GM18508 (cell line): Measurements from ENCODE around the gene PRSS36.
"Not testable (repeated sequence)": the region's sequence is repeated elsewhere in the genome, so short reads cannot be mapped to it uniquely, and the experiment has no call there.

Source experiments
- ATAC-seq: cut with Tn5 transposase; IDR thresholded peaks from one replicate; pipeline ENCODE4 v1.9.1; 2021; ENCODE audit warnings: moderate number of reproducible peaks; ENCODE audit not compliant: insufficient read depth, unreplicated experiment

The PRSS36 gene

GRCh38 chr16:31143011-31143693 lies 6.7 kb downstream of the PRSS36 start:
- no peak for ATAC-seq

GRCh38 chr16:31142109-31143010 lies 7.5 kb downstream of the PRSS36 start:
- peak; percentile 58 for ATAC-seq

DNA sequence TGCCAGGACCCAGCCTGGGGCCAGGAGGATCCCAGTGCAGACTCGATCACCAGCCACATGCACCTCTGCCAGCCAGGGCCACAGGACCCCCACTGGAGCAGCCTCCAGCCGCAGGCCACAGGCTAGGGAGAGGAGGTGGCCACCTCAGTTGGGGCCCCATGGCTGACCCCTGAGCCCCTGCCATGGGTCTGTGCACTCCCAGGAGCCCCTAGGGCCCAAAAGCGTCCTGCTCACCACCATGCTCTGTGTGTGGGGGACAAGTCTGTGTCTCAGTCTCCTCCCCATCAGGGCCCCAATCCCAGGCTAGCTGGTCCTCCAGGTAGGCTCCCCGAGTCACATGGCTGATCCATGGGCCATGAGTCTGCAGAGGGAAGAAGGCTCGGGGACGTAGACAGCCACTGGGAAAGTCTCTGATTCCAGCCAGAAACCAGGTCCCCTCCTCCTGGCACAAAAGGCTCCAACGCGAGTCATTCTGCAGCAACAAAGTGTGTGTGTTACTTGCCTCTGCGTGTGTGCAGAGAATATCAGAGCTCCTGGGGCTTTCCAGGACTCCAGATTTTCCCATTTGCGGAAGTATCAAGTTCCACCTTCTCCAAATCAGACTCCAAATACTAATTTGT lies 8.3 kb downstream of the PRSS36 start:
- no peak for ATAC-seq

GRCh38 chr16:31141071-31141469 lies 8.8 kb downstream of the PRSS36 start:
- ATAC-seq: not testable (repeated sequence)

DNA sequence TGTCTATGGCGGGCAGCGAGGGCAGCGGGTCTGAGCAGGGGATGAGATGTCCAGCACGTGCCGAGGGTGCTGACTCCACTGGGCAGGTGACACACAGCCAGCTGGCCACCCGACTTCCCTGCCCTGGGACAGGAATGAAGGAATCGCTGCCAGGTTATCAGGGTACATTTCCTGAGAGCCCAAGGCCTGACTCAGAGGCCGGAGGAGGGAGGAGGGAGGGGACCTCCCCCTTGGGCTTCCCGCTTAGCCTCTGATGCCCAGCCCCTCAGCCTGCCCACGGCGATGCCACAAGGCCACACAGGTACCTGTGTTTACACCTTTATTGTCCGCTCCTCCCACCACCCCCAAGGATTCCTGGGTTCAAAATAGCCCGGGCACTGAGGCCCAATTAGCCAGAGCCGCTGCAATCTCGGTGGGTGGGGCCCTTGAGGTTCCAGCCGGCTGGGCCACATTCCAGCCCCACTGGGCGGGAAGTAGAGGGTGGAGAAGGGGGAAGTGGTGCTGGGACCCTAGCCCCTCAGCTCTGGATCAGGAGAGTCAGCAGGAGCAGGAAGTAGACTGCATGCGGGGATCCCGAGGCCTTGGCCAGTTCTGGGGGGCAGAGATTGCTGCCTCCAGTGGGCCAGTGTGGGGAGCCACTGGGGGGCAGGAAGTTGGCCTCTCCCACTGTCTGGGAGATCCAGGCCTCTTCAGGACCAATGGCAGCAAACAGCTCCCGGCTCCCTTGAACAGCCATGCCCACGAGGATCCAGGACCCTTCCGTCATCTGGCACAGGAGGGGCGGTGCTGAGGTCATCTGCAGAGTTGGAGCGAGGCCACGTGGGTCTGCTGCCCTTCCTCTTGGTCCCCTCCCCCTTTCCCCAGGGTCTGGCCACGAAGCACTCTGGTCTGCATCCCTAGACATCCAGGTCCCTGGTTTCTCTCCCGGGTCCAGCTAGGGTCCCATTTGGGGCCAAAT lies 11.0 kb downstream of the PRSS36 start:
- no peak for ATAC-seq

GRCh38 chr16:31136822-31137499 lies 12.9 kb downstream of the PRSS36 start:
- not testable (repeated sequence) for ATAC-seq

- ATAC-seq: no peak
Measured at GRCh38 chr16:31136287-31136662, 13.6 kb downstream of the PRSS36 start.

GRCh38 chr16:31135535-31136286 lies 14.2 kb downstream of the PRSS36 start, which contains the start of gene PRSS8:
Gene PRSS8, minus strand, starts transcription at chr16:31135727. Its CDS starts 229 bp downstream, at chr16:31135498.
- ATAC-seq: no peak

DNA sequence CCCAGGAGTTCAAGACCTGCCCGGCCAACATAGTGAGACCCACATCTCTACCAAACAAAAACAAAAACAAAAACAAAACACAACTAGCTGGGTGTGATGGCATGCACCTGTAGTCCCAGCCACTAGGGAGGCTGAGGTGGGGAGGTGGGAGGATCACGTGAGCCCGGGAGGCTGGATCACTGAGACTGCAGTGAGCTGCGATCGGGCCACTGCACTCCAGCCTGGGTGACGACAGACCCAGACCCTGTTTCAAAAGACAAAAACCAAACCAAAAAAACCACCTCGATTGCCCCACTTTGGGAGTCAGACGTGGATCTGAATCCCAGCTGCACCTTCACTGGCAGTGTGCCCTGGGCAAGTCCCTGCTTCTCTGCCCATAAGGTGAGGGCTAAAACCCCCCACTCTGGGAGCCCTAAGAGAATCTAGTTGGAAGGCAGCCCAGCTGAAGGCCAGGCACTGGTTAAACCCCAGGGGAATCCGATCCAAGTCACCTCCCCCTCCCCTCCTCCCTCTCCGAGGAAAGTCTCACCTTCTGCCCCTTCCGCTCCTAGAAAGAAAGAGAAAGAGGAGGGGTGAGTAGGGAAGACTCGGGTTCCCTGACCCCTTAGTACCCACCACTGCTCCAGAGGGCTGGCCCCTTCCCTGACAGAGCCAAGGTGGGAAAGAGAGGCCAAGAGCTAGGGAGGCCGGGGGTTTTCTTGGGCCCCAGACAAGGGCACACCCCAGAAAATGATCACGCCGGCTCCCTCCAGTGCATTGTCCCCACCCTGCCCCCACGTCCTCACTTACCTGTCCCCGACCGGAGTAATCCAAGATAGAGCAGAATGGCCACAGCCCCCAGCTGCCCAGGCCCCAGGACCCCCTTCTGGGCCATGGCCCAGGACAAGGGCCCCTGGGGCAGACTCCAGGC lies 15.0 kb downstream of the PRSS36 start:
- no peak for ATAC-seq

DNA sequence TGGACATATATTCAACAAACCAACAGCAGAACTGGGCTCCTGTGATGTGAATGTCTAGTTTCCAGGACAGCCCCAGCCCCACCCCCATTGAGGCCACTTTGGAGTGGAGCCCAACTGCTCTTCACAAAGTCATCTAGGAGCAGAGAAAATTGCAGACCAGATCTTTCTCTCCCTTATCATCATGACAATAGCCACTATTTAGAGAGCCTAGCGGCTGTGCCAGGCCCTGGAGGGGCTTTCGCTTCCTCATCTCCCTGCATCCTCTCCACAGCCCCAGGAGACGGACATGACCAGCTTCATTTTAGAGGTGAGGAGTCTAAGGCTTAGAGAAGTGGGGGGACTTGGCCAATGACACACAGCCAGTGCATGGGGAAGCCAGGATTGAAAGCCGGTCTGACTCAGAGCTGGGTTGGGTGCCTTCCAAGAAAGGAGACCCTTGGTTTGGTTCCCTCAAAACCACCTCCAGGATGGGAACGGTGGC lies 15.7 kb downstream of the PRSS36 start:
- no peak for ATAC-seq

DNA sequence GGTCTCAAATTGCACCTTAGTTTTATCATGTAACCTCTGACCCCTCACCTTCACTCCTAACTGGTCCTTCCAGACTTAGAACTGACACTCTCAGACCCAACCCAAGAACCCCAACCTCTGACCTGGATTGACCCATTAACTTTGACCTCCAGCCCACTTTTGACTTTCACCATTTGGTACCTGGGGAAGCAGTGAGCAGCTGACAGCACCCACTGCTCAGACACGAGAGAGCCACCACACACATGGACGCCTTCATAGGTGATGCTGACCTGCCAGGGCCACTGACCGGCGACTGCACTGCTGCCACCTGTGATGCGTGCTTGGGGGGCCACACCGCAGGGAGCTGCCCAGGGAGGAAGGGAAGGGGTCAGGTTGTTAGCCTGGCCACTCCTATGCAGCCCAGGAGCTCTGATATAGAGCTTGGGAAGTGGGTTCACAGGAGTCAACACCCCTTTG lies 16.8 kb downstream of the PRSS36 start:
- ATAC-seq: no peak

DNA sequence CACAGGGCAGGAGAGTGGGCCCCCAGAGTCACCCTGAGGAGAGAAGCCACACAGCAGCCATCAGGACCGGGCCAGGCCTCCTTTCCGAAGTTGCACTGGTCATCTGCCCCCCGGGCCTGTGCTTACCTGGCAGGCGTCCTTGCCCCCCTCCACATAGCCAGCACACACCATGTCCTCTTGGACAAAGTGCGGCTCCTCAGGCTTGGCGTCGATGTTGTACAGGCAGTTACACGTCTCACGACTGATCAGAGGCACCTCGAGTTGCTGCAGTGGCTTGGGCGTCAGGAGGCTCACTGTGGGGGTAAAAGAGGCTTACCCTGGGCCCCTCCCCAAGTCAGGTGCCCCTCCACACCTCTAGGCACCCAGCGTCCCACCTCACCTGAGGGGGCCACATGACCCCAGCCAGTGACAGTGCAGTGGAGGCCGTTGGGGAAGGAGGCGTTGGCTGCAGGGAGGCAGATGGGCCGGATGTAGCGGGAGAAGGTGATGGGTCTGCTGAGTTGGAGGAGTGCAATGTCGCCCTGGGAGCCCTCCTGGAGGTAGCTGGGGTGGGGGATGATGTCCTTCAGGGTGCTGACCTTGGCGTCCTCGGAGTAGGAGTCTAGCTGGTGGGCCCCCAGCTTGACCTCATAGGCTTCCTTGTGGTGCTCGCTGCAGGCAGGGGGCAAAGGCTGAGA lies 17.4 kb downstream of the PRSS36 start:
- ATAC-seq: no peak

DNA sequence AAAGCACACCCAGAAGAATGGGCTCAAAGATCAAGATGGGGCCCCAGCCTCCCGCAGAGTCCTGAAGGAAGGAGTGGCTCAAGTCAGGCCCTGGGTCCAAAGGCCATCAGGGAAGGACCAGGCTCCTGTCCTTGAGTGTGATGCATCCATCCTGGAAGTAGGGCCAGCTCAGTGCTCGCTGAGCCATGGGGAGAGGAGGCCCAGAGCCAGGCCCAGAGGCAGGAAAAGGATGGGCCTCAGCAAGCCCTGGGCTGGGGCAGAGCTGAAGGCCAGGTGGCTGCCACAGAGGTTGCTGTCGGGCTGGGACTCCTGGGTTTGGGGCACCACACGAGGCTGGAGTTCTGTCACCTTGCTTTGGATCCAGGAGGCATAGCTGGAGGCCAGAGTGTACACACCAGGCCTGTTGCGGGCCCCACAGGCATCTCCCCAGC lies 18.0 kb downstream of the PRSS36 start:
- ATAC-seq: no peak

GRCh38 chr16:31131416-31131815 lies 18.4 kb downstream of the PRSS36 start:
- ATAC-seq: no peak

DNA sequence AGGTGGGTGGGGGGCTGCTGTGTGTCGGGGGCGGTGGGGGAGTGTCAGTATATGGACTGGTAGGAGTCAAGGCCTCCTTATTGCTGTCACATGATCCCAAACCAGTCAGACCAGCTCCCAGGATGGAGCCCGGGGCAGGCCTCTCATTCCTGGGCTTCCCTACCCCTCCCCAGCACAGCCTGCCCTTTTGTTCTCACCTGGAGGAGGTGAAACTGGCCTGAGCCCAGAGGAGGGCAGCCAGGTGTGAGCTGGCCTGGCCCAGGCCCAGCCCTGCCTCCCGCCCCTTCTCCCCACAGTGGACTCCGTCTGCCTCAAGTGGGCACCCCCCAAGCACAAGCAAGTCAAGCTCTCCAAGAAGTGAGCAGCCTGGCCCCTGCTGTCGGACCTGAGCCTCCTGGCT lies 19.0 kb downstream of the PRSS36 start:
- no peak for ATAC-seq

DNA sequence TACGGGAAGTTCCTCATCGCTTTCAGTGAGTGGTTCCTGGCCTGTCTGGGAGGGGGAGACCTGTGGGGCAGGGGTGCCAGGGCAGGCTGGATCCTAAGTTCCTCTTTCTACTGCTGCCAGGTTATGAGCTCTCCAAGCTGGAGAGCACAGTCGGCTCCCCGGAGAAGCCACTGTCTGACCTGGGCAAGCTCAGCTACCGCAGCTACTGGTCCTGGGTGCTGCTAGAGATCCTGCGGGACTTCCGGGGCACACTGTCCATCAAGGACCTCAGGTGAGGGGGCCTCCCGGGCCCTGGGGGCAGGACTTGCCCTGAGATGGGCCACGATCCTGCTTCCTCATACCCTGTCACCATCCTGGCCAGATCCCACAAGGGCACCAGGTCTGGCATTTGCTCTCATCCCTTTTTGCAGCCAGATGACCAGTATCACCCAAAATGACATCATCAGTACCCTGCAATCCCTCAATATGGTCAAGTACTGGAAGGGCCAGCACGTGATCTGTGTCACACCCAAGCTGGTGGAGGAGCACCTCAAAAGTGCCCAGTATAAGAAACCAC lies 19.5 kb downstream of the PRSS36 start:
- no peak for ATAC-seq
